GM23248 (cell line): ENCODE results near the gene AKAP6. TPM values are rescaled to one million over a fixed set of nuclear protein-coding genes. Genes with fewer than 3 reads are reported as not detected.

Source experiments
- DNase-seq: peaks from one replicate; pipeline ENCODE4 v3.0.0-alpha.2; 2015
- H2AFZ ChIP-seq: fragments of 200-600 bp; sonication (generic); 2 replicates; pipeline ENCODE4 v1.6.1; 2016; ENCODE audit warnings: antibody characterized with exemption
- H3F3A ChIP-seq: fragments of 200-600 bp; sonication (generic); 2 replicates; pipeline ENCODE4 v1.6.1; 2016; ENCODE audit warnings: mild to moderate bottlenecking, antibody characterized with exemption, mixed run types; ENCODE audit not compliant: insufficient read depth
- H3K27ac ChIP-seq: fragments of 200-600 bp; sonication (generic); 2 replicates; pipeline ENCODE4 v1.5.1; 2016; ENCODE audit warnings: mild to moderate bottlenecking
- H3K27me3 ChIP-seq: fragments of 200-600 bp; sonication (generic); replicated peaks from 2 replicates; pipeline ENCODE4 v1.6.1; 2016; ENCODE audit warnings: mild to moderate bottlenecking; ENCODE audit not compliant: insufficient read depth
- H3K36me3 ChIP-seq: fragments of 200-600 bp; sonication (generic); 2 replicates; pipeline ENCODE4 v1.6.1; 2016; ENCODE audit warnings: low read depth, mild to moderate bottlenecking
- H3K4me1 ChIP-seq: fragments of 200-600 bp; sonication (generic); 2 replicates; pipeline ENCODE4 v1.6.1; 2016; ENCODE audit warnings: mild to moderate bottlenecking; ENCODE audit not compliant: insufficient read depth
- H3K4me2 ChIP-seq: fragments of 200-600 bp; sonication (generic); one replicate; pipeline ENCODE4 v1.6.1; 2016; ENCODE audit warnings: mild to moderate bottlenecking; ENCODE audit not compliant: unreplicated experiment
- H3K4me3 ChIP-seq: fragments of 200-600 bp; sonication (generic); 2 replicates; pipeline ENCODE4 v1.5.1; 2016; ENCODE audit warnings: mild to moderate bottlenecking
- H3K79me2 ChIP-seq: fragments of 200-600 bp; sonication (generic); 2 replicates; pipeline ENCODE4 v1.6.1; 2016; ENCODE audit warnings: mild to moderate bottlenecking; ENCODE audit not compliant: insufficient read depth
- H3K9ac ChIP-seq: fragments of 200-600 bp; sonication (generic); 2 replicates; pipeline ENCODE4 v1.6.1; 2016; ENCODE audit warnings: mild to moderate bottlenecking
- H3K9me2 ChIP-seq: fragments of 200-600 bp; sonication (generic); 2 replicates; pipeline ENCODE4 v1.6.1; 2016; ENCODE audit warnings: mixed run types, mild to moderate bottlenecking, moderate library complexity; ENCODE audit not compliant: insufficient read depth
- H3K9me3 ChIP-seq: fragments of 200-600 bp; sonication (generic); one replicate; pipeline ENCODE4 v1.6.1; 2017; ENCODE audit warnings: low read depth
- H4K20me1 ChIP-seq: fragments of 200-600 bp; sonication (generic); 2 replicates; pipeline ENCODE4 v1.6.0; 2016; ENCODE audit not compliant: insufficient read depth
- EZH2 ChIP-seq: fragments of 200-600 bp; sonication (generic); IDR thresholded peaks from 2 replicates; pipeline ENCODE4 v1.6.1; 2018; ENCODE audit warnings: antibody characterized with exemption, mild to moderate bottlenecking; ENCODE audit not compliant: insufficient read depth, poor library complexity, severe bottlenecking
- EZH2phosphoT487 ChIP-seq: fragments of 200-600 bp; sonication (generic); IDR thresholded peaks from 2 replicates; pipeline ENCODE4 v1.6.1; 2018; ENCODE audit warnings: antibody characterized with exemption, moderate library complexity, mild to moderate bottlenecking, low read depth; ENCODE audit not compliant: insufficient read depth
- WGBS, 2 experiments: methylation state at CpG; one replicate each; pipeline ENCODE4 v1.1.6; 2015 to 2017; ENCODE audit warnings: low lambda C conversion rate in 2 of 2, low coverage in 1 of 2; ENCODE audit errors: missing lambda C conversion rate in 2 of 2; 5-methylcytosine and 5-hydroxymethylcytosine counted together
- in situ Hi-C: fragments of 300-500 bp; cut with MboI; formaldehyde crosslinking; loops from 2 replicates; pipeline ENCODE4 v1.15.0; 2020
- polyA plus RNA-seq: library from polyadenylated mRNA; unstranded; fragments of >200 nt; fragmentation: Nextera tagmentation; extraction: Ambion mirVana; gene quantifications from 2 replicates; pipeline ENCODE4 v1.2.1, GENCODE V29; 2016
- total RNA-seq: library from RNA; depleted of rRNA; stranded (reverse); fragments of >200 nt; shearing (Covaris generic); gene quantifications from 2 replicates; pipeline ENCODE4 v1.2.3, GENCODE V29; 2014

AKAP6 gene
- total and polyA plus RNA-seq, 2 experiments from 2014 or later = 4.8 to 19.1 TPM

DNA sequence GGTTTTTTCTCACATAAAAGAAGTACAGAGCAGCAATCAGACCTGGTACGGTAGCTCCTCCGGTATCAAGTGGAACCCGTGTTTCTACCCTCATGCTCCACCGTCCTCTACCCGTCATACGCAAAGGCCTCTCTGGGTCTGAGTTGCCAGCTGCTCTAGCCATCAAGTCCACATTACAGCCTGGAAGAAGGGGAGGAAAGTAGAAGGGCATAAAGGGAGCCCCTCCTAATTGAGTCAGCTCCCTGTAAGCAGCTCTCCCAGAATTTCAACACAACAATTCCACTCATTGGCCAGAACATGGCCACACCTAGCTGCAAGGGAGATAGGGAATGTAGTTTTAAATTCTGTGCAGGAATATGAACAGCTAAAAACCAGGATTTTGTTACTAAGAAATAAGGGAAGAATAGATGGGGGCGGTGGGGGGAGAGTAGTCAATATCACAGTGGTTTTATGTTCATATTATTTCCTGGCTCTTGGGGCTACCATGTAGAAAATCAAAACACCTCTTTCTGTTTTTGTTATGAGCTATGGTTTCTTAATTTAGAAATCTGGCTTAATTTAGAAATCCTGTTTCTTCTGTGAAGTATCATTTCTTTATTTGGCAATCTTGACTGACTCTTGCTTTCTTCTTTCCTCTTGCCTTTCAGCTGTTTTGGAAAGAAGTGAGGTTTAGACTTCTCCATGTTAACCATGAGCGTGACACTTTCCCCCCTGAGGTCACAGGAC lies 103.9 kb downstream of the AKAP6 start:
- Histone ChIP-seq H3K4me1 (no peaks in the 10 kb centered on the region), H3K4me2 (no peak overlapping the region), H3F3A (no peaks in the 10 kb centered on the region), H3K9me3 (no peaks in the 10 kb centered on the region), H3K79me2 (no peaks in the 10 kb centered on the region), H3K9me2 (no peaks in the 10 kb centered on the region), H3K9ac (no peak overlapping the region), H3K27me3 (no peaks in the 10 kb centered on the region), H3K4me3 (no peak overlapping the region), H2AFZ (no peak overlapping the region), H3K27ac (no peak overlapping the region), H3K36me3 (no peaks in the 10 kb centered on the region), H4K20me1 (no peaks in the 10 kb centered on the region)
- 78 to 81% methylated on average over 8 of the region's 8 CpGs for WGBS, 2 experiments
- in situ Hi-C loops = no loop called here
- TF ChIP-seq EZH2phosphoT487 = no peak
- no peak for TF ChIP-seq EZH2
- DNase-seq = no peak

DNA sequence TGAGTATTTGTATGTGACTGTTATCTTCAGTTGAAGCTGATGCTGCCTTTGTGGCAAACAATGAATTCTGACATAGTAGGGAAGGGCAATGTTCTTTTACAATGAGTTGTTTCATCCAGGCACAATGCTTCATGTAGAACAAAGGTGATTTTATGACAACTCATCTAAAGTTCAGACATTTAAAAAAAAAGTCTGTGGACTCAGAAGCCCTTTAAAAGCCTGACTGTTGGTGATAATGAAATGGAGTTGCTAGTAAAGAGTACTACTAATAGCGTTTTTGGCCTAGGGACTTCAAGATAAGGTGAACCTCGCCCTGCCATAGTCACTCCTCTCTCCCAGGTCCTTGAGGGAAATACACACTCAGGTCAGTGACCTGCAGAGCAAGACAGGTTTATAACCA lies 105.1 kb downstream of the AKAP6 start:
- H3K9me3 ChIP-seq = no peaks in the 10 kb centered on the region
- no peaks in the 10 kb centered on the region for H3K9me2 ChIP-seq
- no peaks in the 10 kb centered on the region for H3K4me1 ChIP-seq
- H3K27ac ChIP-seq = no peak overlapping the region
- no peaks in the 10 kb centered on the region for H3K36me3 ChIP-seq
- H3K27me3 ChIP-seq = no peaks in the 10 kb centered on the region
- H3K79me2 ChIP-seq = no peaks in the 10 kb centered on the region
- 92% methylated on average over 2 of the region's 2 CpGs for WGBS, 2 experiments
- H4K20me1 ChIP-seq = no peaks in the 10 kb centered on the region
- no peak overlapping the region for H3K4me3 ChIP-seq
- no peak for TF ChIP-seq EZH2
- TF ChIP-seq EZH2phosphoT487 = no peak
- in situ Hi-C loops = no loop called here
- H3K4me2 ChIP-seq = no peak overlapping the region
- H2AFZ ChIP-seq = no peak overlapping the region
- no peak for DNase-seq
- no peaks in the 10 kb centered on the region for H3F3A ChIP-seq
- H3K9ac ChIP-seq = no peak overlapping the region

DNA sequence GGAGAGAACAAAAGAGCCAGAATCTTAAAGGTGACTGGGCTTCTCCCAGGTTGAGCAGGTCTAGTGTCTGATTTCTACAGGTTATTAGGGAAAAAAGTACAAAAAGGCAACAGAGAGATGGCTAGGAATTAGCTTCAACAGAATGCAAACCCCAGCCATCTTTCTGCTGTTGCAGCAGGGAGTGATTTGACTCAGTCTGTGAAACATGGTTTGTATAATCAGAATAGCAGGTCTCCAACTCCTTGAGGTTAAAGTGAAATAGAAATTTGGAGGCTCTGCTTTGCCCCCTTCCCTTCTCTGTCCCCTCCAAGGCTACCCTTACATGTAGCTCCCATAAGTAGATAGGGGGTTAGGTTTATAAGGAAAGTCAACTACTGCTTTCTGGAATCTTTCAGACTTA lies 105.8 kb downstream of the AKAP6 start:
- Histone ChIP-seq H3K4me2 (no peak overlapping the region), H3K9me2 (no peaks in the 10 kb centered on the region), H3K27me3 (no peaks in the 10 kb centered on the region), H3K36me3 (no peaks in the 10 kb centered on the region), H3F3A (no peaks in the 10 kb centered on the region), H3K4me1 (no peaks in the 10 kb centered on the region), H3K27ac (no peak overlapping the region), H3K4me3 (no peak overlapping the region), H4K20me1 (no peaks in the 10 kb centered on the region), H2AFZ (no peak overlapping the region), H3K9ac (no peak overlapping the region), H3K9me3 (no peaks in the 10 kb centered on the region), H3K79me2 (no peaks in the 10 kb centered on the region)
- TF ChIP-seq EZH2 = no peak
- no peak for TF ChIP-seq EZH2phosphoT487
- in situ Hi-C loops = no loop called here
- no peak for DNase-seq

DNA sequence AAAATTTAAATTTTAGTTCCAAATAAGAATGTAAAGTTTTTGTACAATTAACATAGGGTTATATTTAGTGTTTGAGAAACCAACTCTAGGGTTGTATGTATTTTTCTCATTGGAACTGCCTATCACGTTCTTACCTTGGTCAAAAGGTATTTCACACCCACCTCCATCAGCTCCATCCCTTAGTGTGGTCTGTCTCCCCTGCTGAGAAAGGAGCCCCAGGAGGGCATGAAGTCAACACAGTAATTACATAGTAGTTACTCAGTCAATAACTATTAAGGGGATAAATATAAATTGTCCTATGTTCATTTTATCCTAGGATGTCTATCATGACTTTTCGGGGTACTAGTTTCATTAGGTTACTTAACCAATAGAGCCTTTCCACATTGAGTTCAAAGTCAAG lies 106.3 kb downstream of the AKAP6 start:
- DNase-seq = no peak
- Histone ChIP-seq H4K20me1 (no peaks in the 10 kb centered on the region), H3K4me3 (no peak overlapping the region), H3K4me2 (no peak overlapping the region), H3K79me2 (no peaks in the 10 kb centered on the region), H3K9me3 (no peaks in the 10 kb centered on the region), H3K27ac (no peak overlapping the region), H3K4me1 (no peaks in the 10 kb centered on the region), H3F3A (no peaks in the 10 kb centered on the region), H3K9ac (no peak overlapping the region), H3K27me3 (no peaks in the 10 kb centered on the region), H3K9me2 (no peaks in the 10 kb centered on the region), H2AFZ (no peak overlapping the region), H3K36me3 (no peaks in the 10 kb centered on the region)
- TF ChIP-seq EZH2phosphoT487 (no peak), EZH2 (no peak)
- WGBS, 2 experiments = 89 to 91% methylated on average over 2 of the region's 2 CpGs
- in situ Hi-C loops = no loop called here

DNA sequence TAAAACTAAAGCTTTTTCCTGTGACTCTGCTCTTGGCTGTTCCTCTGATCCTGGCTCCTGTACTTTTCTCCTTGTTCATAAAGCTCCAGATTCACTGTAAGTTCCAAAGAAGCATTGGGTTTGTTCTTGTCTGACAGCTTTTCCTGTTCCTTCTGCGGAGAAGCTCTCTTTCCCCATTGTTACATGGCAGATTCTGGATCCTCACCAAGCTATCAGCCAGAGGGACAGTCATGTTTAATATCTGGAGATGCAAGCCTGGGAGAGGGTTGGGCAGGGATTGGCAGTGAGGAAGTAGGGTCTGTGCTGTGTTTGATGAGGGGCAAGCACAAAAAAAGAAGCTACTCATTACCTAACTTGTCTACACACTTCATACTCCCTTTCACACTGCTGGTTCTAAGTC lies 107.9 kb downstream of the AKAP6 start:
- H3K4me1 ChIP-seq = no peaks in the 10 kb centered on the region
- no peak overlapping the region for H3K27ac ChIP-seq
- no peaks in the 10 kb centered on the region for H3F3A ChIP-seq
- no peak overlapping the region for H2AFZ ChIP-seq
- no peak for TF ChIP-seq EZH2
- no peaks in the 10 kb centered on the region for H3K79me2 ChIP-seq
- in situ Hi-C loops = no loop called here
- H3K36me3 ChIP-seq = no peaks in the 10 kb centered on the region
- no peak overlapping the region for H3K9ac ChIP-seq
- WGBS, 2 experiments = 50 to 71% methylated on average over 1 of the region's 1 CpG
- H3K4me2 ChIP-seq = no peak overlapping the region
- no peaks in the 10 kb centered on the region for H3K9me2 ChIP-seq
- no peaks in the 10 kb centered on the region for H3K9me3 ChIP-seq
- H3K27me3 ChIP-seq = no peaks in the 10 kb centered on the region
- H3K4me3 ChIP-seq = no peak overlapping the region
- no peaks in the 10 kb centered on the region for H4K20me1 ChIP-seq
- DNase-seq = no peak
